Gastroesophageal sphincter (tissue), 3 donors: ENCODE results near the gene STUB1.

ENCODE experiments used
- EP300 ChIP-seq: sonication (generic); formaldehyde crosslinking; IDR thresholded peaks from one replicate; pipeline ENCODE4 v1.6.1; 2017; ENCODE audit warnings: antibody characterized with exemption, mild to moderate bottlenecking
- POLR2A ChIP-seq, 2 donors: fragments of 450-650 bp; IDR thresholded peaks; one replicate each; pipeline ENCODE4 v1.6.1; 2017; ENCODE audit warnings: antibody characterized with exemption in 2 of 2, mild to moderate bottlenecking in 2 of 2, moderate library complexity in 1 of 2
- POLR2AphosphoS5 ChIP-seq: sonication (generic); formaldehyde crosslinking; IDR thresholded peaks from one replicate; pipeline ENCODE4 v1.6.1; 2017; ENCODE audit warnings: antibody characterized with exemption
- TF ChIP-seq, protein P1 (sequence below), 4 experiments: fragments of 200-600 bp in 2 of 4; fragments of 450-650 bp in 2 of 4; sonication (generic) in 1 of 4; IDR thresholded peaks; one replicate each; pipeline ENCODE4 v1.5.1; 2017 to 2019; ENCODE audit warnings: antibody characterized with exemption in 4 of 4, mild to moderate bottlenecking in 2 of 4, moderate library complexity in 2 of 4

DNA sequence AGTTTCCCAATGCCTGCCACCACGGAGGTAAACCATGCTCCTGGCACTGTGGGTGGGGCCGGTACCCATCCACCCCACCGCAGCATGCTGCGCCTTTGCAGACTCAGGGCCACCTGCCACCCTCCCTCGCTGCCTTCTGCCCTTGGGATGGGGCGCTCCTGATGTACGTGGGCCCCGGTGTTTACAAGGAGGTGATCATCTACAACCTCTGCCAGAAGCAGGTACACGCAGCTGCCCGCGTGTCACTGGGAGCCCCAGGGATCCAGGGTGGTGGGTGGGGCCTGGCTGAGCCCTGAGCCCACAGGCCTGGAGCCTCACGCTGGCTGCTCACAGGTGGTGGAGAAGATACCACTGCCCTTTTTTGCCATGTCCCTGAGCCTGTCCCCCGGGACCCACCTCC is 13.6 kb upstream of the STUB1 start:
- TF ChIP-seq POLR2A (IDR thresholded peaks at IDR 0.05) (no peak), EP300 (no peak), POLR2AphosphoS5 (no peak)
- TF ChIP-seq, protein P1, sequence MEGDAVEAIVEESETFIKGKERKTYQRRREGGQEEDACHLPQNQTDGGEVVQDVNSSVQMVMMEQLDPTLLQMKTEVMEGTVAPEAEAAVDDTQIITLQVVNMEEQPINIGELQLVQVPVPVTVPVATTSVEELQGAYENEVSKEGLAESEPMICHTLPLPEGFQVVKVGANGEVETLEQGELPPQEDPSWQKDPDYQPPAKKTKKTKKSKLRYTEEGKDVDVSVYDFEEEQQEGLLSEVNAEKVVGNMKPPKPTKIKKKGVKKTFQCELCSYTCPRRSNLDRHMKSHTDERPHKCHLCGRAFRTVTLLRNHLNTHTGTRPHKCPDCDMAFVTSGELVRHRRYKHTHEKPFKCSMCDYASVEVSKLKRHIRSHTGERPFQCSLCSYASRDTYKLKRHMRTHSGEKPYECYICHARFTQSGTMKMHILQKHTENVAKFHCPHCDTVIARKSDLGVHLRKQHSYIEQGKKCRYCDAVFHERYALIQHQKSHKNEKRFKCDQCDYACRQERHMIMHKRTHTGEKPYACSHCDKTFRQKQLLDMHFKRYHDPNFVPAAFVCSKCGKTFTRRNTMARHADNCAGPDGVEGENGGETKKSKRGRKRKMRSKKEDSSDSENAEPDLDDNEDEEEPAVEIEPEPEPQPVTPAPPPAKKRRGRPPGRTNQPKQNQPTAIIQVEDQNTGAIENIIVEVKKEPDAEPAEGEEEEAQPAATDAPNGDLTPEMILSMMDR (IDR thresholded peaks at IDR 0.05), result no peak
